Fibroblast of mammary gland (primary cell): ENCODE results near the gene VWA8.

Experiments
- DNase-seq: peaks from one replicate; pipeline ENCODE4 v3.0.0-alpha.2; 2010; ENCODE audit warnings: low read depth
- H3K4me3 ChIP-seq: 2 replicates; pipeline ENCODE4 v1.5.1; 2011; ENCODE audit warnings: low read depth, mild to moderate bottlenecking, low read length, moderate library complexity; ENCODE audit not compliant: control insufficient read depth
- TF ChIP-seq, protein P1 (sequence below): conservative IDR thresholded peaks from 2 replicates; pipeline ENCODE4 v1.5.1; 2011; ENCODE audit warnings: low read depth, low read length, inconsistent platforms; ENCODE audit not compliant: control insufficient read depth, insufficient read depth

Gene VWA8

DNA sequence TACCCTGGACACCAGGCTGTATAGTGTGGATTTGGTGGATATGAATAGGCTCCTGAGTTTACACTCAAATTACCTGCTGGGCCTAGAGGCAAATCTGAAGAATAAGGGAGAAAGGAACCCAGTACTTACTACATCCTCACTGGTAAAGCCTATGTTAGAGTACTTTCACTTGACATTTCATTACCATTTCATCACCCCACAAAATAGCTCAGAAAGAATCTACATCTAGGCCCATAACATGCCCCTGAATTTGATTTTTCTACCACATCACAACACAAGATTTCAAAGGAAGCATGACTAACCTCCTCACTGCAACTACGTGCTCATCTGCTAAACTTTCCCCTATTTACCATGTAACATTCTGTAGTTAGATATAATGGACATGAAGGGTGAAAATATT lies 43.3 kb downstream of the VWA8 start:
- DNase-seq: peak; percentile 87
- H3K4me3 ChIP-seq: no peak overlapping the region
- TF ChIP-seq, protein P1, sequence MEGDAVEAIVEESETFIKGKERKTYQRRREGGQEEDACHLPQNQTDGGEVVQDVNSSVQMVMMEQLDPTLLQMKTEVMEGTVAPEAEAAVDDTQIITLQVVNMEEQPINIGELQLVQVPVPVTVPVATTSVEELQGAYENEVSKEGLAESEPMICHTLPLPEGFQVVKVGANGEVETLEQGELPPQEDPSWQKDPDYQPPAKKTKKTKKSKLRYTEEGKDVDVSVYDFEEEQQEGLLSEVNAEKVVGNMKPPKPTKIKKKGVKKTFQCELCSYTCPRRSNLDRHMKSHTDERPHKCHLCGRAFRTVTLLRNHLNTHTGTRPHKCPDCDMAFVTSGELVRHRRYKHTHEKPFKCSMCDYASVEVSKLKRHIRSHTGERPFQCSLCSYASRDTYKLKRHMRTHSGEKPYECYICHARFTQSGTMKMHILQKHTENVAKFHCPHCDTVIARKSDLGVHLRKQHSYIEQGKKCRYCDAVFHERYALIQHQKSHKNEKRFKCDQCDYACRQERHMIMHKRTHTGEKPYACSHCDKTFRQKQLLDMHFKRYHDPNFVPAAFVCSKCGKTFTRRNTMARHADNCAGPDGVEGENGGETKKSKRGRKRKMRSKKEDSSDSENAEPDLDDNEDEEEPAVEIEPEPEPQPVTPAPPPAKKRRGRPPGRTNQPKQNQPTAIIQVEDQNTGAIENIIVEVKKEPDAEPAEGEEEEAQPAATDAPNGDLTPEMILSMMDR: no peak

DNA sequence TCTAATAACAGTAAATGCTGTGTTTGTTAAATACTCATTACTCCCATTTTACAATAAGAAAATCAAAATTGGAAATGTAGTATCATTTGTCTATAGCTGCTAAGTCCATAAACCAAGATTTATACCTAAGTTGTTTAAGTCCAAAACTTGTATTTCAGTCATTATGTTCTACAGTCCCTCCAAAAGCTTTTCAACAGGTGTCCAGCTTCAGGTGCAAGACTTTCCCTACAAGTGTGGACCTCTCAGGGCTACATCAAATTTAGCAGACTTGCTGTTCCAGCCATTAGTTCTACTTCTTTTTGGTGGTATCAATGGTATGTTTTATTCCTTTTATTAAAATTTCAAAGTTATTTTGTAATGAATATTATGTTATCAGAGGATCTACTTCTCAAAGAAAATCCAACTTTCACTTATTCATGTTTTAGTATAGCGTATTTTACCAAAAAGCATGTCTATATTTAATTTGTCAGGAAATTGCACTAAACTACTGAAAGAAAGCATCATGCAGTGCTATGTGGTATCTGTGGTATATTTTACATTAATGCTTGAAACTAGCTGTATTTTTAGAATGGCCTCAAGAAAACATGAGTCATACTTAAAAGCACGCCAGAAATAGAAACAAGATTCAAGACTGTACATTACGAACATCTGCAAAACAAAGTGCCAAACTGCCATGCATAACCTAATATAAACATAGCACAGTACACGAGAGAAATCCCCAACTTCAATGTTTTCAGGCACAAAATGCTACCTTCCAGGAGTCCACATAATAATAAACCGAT lies 44.5 kb downstream of the VWA8 start:
- TF ChIP-seq, protein P1: no peak
- peak; percentile 91 for DNase-seq
- H3K4me3 ChIP-seq: no peak overlapping the region

DNA sequence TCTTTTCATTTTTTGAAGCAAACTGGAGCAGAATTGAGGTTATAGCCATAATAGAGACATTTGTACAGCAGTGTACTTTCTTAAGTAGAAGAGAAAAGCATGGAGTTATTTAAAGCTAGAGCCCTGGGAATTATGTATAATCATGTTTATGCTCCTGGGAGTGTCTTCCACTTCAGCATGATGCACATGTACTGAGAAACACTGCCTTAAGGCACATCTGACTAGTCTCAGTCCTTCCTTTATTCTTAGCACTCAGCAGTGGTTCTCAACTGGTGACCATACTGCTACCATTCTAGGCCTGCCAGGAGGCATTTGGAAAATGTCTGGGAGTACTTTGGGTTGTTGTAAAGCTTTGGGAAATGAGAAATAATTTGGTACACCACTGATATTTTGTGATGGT lies 45.8 kb downstream of the VWA8 start:
- DNase-seq: peak; percentile 53
- H3K4me3 ChIP-seq: no peak overlapping the region

DNA sequence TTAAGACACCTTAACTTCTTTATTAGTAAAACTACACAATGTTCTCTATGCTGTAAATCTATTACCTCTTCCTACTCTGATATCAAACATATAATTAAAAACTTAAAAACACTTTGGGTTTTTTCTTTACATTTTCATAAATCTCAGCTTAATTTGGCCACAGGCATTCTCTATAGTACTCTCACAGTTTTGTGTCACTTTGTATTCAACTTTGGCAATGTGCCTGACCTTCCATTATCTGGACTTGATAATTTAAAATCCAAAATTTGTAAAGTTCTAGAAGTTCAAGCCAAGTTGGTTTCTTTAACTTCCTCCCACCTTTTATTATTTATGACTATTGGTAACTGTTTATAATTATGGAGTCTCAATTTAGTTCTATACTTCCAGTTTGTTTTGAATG lies 46.4 kb downstream of the VWA8 start:
- H3K4me3 ChIP-seq: no peak overlapping the region
- TF ChIP-seq, protein P1: no peak
- no peak for DNase-seq

More for the DNA sequence above, 45.8 kb downstream of the VWA8 start:
- TF ChIP-seq, protein P1: no peak

DNA sequence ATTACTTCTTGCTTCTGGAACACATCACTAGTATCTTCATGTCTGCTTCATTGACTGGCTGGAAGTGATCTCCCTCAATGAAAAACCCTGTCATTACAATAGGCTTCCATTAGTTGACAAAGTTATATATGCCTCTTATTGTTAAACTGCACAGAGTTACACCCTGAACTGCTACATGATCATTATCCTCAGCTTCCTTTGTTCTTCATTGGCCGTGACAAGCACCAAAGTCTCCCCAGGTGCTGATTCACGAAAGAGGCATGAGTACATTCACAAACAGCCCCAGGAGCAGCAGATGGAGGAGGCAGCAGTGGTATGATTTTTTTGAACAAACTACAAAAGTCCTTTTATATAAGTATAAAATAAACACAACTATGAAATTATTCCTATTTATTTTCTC lies 51.4 kb downstream of the VWA8 start:
- DNase-seq: no peak
- no peak overlapping the region for H3K4me3 ChIP-seq
- TF ChIP-seq, protein P1: no peak

DNA sequence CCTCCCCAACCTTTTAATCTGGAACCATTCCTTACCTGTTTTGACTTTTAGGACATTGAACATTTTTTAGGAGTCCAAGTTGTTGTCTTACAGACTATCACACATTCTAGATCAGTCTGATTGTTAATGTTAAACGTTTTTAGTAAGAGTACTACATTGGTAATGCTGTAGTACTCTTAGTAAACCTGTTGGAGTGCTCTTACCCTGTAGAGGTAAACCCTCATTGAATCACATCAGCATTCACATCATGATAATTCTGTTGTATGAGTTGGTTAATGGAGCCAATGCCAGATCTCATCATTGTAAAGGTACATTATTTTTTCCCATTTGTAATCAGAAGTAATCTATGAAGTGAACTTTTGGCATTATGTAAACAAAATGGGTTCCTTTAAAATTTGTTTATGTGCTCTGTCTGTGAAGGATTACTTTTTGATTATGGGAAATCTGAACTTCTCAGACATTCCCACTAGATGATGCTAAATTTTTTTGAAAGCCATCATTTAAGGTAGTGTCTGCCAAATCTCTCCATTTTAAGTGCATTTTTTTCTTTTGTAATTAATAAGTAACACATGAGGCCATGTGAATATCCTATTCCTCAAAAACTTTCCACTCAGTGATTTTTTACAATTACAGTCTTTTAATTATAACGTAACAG lies 55.2 kb downstream of the VWA8 start:
- TF ChIP-seq, protein P1: peak; percentile 72
- no peak overlapping the region for H3K4me3 ChIP-seq
- DNase-seq: peak; percentile 68
